Tibial artery (tissue), 4 donors: ENCODE data around the gene TMEM150B.

Experiments used
- DNase-seq, 2 donors: peaks; one replicate each; pipeline ENCODE4 v3.0.0-alpha.2; 2019
- H3K27ac ChIP-seq, 2 donors: fragments of 200-600 bp; sonication (generic) in 1 of 2; 1 replicate in 1 of 2; 2 replicates in 1 of 2; pipeline ENCODE4 v1.5.1; 2018 to 2019; ENCODE audit warnings: mild to moderate bottlenecking in 1 of 2
- H3K27me3 ChIP-seq, 2 donors: fragments of 200-600 bp; sonication (generic) in 1 of 2; one replicate each; pipeline versions ENCODE4 v1.5.1 to v1.6.0; 2016 to 2019
- H3K36me3 ChIP-seq, 3 donors: fragments of 200-600 bp; sonication (generic) in 2 of 3; one replicate each; pipeline ENCODE4 v1.5.1; 2016 to 2019; ENCODE audit warnings: mild to moderate bottlenecking in 2 of 3
- H3K4me1 ChIP-seq, 4 donors: fragments of 200-600 bp; sonication (generic) in 2 of 4; 1 replicate in 3 of 4; 2 replicates in 1 of 4; pipeline ENCODE4 v1.5.1; 2016 to 2019
- H3K4me3 ChIP-seq, 2 donors: fragments of 200-600 bp; sonication (generic) in 1 of 2; 1 replicate in 1 of 2; 2 replicates in 1 of 2; pipeline ENCODE4 v1.5.1; 2018 to 2019; ENCODE audit warnings: mild to moderate bottlenecking in 2 of 2
- H3K9me3 ChIP-seq, 3 donors: fragments of 200-600 bp; sonication (generic) in 1 of 3; one replicate each; pipeline ENCODE4 v1.5.1; 2016 to 2019
- intact Hi-C: fragments of 100-400 bp; cut with DNase I; formaldehyde crosslinking; loops from one replicate; pipeline ENCODE4 v1.15.0; 2023; ENCODE audit warnings: low total_unique reads
- TF ChIP-seq, protein P1 (sequence below), 2 experiments: fragments of 200-600 bp in 1 of 2; fragments of 450-650 bp in 1 of 2; IDR thresholded peaks; one replicate each; pipeline ENCODE4 v1.5.1; 2017 to 2019; ENCODE audit warnings: antibody characterized with exemption in 2 of 2, mild to moderate bottlenecking in 1 of 2, moderate library complexity in 1 of 2

Gene TMEM150B

DNA sequence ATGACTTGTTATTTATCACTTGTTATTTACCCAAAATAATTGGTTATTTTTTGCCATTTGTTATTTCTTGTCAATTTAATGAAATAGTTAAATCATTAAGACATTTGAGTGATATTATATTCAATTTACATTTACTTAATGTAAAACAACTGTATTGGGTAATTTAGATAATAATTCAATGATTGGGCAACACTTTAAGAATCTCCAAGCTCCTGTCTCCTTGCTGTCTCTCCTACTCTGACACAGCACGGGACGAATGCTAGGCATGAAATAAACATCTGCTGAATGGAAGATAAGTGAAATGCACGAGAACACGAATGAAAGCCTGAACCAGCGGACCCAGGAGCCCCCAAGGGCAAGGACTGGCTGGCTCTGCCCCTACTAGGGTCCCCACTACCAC, 60.6 kb downstream of the TMEM150B start:
- Histone ChIP-seq H3K4me1 (peaks cover 0 to 8% (median 5%) of the 10 kb centered on the region in 4 donors), H3K27ac (no peak overlapping the region), H3K36me3 (peaks cover 4 to 13% (median 6%) of the 10 kb centered on the region in 3 donors), H3K9me3 (no peaks in the 10 kb centered on the region), H3K4me3 (no peak overlapping the region), H3K27me3 (no peaks in the 10 kb centered on the region)
- DNase-seq = no peak
- intact Hi-C loops = no loop called here
- TF ChIP-seq, protein P1, sequence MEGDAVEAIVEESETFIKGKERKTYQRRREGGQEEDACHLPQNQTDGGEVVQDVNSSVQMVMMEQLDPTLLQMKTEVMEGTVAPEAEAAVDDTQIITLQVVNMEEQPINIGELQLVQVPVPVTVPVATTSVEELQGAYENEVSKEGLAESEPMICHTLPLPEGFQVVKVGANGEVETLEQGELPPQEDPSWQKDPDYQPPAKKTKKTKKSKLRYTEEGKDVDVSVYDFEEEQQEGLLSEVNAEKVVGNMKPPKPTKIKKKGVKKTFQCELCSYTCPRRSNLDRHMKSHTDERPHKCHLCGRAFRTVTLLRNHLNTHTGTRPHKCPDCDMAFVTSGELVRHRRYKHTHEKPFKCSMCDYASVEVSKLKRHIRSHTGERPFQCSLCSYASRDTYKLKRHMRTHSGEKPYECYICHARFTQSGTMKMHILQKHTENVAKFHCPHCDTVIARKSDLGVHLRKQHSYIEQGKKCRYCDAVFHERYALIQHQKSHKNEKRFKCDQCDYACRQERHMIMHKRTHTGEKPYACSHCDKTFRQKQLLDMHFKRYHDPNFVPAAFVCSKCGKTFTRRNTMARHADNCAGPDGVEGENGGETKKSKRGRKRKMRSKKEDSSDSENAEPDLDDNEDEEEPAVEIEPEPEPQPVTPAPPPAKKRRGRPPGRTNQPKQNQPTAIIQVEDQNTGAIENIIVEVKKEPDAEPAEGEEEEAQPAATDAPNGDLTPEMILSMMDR (IDR thresholded peaks at IDR 0.05) = no peak
